Activated effector memory CD4-positive, alpha-beta T cell treated with Interleukin-2 at 50 U/mL for 16 hours (primary cell): ENCODE results near the gene PDE6G.

ENCODE experiments used
- DNase-seq: peaks from one replicate; pipeline ENCODE4 v3.0.0-alpha.2; 2020

PDE6G gene

GRCh38 chr17:81660441-81660840, 4.1 kb upstream of the PDE6G start:
- DNase-seq, result no peak

DNA sequence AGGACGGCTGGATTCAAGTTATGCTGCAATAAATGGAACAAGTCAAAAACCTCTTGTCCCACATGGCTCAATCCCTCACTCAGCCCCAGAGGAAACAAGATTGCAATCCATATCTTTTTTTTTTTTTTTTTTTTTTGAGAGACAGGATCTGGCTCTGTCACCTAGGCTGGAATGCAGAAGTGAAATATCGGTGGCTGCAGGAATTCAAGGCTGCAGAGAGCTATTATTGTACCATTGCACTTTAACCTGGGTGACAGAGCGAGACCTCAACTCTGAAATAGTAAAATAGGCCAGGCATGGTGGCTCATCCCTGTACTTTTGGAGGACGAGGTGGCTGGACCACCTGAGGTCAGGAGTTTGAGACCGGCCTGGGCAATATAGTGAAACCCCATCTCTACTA, 2.7 kb upstream of the PDE6G start:
- no peak for DNase-seq

- no peak for DNase-seq
Observed at GRCh38 chr17:81656835-81657234, 493 bp upstream of the PDE6G start.

GRCh38 chr17:81655378-81656117, 794 bp downstream of the PDE6G start:
- no peak for DNase-seq

GRCh38 chr17:81652906-81653771, 3.2 kb downstream of the PDE6G start:
- DNase-seq, result no peak

DNA sequence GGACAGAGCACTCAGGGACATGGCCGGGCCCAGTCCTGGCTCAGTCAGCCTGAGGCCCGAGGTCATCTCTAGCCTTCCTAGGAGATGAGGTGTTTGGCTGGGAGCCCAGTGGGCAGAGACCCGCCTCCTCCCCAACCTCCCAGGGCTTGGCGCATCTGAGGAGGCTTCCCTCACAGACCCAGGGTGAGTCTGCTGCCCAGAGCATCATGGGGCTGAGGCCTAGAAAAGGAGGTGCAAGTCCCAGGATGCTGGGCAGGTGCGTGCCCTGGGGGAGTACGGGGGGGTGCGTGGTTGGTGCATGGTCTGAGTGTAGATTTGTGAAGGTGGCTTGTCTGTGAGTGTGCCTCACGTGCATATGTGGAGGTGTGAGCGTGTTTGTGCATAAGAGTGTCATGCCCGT, 4.7 kb downstream of the PDE6G start:
- DNase-seq, result no peak

DNA sequence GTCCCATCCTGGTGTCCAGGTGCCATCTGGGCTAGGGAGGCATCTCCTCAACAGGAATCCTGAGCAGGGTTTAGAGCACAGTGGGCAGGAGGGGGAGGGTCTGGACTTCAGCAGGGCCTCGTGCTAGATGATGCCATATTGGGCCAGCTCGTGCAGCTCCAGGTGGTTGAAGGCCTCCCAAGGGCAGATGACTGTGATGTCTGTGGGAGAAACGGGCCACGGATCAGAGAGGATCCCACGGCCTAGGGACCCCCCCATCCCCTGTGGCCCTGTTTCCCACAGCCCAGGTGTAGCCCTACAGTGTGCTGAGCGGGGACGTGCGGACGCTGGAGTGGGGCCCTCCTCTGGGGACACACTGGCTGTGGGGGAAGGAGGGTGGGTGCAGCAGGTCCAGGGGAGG, 5.4 kb downstream of the PDE6G start:
- no peak for DNase-seq

DNA sequence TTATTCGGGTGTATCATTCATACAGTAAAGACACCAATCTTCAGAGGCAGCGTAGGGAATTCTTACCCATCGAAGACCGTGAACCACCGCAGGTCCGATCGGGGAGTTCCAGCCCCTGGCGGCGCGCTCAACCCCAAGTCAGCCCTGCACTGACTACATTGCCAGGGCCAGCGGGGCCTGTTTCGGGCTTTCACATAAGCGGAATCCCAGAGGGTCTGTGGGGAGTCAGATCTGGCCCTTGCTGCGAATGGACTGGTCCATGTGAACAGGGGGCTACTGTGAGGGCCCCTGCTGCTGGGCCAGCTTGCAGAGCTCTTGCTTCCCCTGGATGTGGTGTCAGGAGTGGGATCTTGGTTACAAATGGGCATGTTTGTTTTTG, 7.6 kb downstream of the PDE6G start:
- no peak for DNase-seq

DNA sequence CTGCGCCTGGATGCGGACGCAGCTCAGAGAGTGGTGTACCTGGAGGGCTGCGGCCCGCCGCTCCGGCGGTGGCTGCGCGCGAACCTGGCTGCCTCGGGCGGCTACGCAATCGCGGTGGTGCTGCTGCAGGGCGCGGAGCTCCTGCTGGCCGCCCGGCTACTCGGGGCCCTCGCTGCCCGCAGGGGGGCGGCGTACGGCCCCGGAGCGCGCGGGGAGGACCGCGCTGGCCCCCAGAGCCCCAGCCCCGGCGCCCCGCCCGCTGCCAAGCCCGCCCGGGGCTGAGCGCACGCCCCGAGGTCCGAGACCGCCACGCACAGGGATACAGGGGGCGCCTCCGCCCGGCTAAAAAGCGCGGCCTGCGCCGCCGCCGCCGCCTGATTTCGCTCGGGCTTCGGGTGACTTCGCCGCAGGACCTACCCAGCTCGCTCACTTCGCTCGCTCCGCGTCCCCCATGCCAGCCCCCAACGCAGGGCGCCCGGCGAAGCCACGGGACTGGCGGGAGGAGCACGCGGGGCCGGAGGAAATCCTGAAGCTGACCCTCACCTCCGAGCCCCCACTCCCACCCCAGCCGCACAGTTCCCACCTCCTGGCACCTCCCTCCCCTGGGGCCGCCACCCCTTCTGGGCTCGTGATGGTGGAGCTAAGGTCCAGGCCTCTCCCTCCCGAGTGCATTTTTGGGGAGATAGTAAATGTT, 8.2 kb downstream of the PDE6G start:
- no peak for DNase-seq

DNA sequence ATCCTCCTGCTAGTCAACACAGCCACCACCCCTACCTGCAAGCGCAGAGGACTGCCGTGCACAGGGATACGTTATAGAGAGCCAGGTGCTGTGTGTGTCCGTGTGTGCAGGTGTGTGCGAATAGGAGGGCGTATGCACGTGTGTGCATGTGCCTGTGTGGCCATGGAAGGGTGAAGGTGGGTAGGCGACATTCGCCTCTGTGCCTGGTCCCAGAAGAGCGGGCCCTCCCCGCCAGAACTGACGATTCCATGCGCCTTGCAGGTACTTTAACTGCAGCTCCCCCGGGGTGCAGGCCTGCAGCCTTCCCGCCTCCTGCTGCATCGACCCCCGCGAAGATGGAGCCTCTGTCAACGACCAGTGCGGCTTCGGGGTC, 8.7 kb downstream of the PDE6G start:
- no peak for DNase-seq

- DNase-seq, result no peak
Observed at GRCh38 chr17:81646869-81647600, 9.3 kb downstream of the PDE6G start.

DNA sequence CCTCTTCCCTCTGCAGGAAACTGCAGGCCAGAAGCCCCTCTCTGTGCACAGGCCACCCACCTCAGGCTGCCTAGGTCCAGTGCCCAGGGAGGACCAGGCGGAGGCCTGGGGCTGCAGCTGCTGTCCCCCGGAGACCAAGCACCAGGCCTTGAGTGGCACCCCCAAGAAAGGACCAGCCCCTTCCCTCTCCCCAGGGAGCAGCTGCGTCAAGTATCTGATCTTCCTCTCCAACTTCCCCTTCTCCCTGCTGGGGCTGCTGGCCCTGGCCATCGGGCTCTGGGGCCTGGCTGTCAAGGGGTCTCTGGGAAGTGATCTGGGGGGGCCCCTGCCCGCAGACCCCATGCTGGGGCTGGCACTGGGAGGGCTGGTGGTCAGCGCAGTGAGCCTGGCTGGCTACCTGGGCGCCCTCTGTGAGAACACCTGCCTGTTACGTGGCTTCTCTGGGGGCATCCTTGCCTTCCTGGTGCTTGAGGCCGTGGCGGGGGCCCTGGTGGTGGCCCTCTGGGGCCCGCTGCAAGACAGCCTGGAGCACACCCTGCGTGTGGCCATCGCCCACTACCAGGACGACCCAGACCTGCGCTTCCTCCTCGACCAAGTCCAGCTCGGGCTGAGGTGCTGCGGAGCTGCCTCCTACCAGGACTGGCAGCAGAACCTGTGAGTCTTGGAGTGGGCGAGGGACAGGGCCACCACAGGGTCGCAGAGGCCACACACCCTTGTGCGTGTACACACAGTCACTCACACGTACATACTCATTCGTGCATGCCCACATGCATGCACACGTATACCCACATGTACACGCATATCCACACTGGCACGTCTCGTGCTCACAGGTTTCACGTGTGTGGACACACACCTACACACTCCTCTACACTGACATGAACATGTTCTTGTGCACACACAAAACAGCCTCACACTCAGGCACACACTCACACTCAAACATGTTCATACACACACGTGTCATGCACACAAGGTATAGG, 11.1 kb downstream of the PDE6G start:
- no peak for DNase-seq

DNA sequence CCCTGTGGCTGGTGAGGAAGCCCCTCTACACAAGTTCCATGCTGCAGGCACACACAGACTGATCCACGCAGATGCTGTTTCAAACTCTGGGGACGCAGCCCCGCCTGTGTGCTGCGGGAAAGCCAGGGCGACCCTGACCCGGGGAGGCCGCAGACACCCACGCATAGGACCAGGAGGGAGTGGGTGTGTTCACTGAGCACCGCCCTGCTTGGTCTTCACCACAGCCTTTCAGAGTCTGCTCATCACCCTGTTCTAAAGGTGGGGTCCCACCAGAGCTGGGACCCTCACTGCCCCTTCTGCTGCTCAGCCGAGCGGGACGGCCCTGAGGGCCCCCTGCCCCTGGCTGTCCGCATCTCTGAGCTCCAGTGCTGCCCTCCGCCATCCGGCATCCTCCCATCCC, 11.8 kb downstream of the PDE6G start:
- no peak for DNase-seq

DNA sequence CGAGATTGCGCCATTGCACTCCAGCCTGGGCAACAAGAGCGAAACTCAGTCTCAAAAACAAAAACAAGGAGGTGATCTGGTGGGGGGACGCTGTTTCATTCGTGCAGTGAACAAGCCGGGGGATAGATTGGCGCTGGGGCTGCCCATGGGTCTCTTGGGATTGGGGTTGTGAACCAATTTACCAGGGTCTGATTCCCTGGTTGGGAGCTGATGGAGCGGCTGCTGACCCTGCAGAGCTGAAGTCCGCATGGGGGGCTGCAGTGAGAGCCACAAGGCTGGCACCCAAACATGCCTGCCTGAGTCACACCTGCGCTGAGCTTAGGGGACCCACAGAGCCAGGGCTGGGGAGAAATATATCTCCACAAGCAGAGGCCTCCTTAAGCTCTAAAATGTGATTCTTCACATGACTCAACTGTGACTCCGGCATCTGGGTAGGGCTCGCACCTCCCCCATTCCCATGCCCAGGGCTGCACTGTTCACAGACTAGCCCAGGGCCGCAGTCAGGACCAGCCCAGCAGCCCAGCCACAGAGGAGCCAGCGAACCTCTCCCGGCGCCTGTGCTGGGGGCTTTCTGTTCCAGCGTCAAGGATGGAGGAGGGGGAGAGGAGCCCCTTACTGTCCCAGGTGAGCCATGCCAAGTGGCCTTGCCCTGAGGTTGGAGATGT, 14.4 kb downstream of the PDE6G start:
- DNase-seq, result no peak

- DNase-seq, result no peak
Observed at GRCh38 chr17:81640011-81640410, 16.3 kb downstream of the PDE6G start.

GRCh38 chr17:81638683-81639082, 17.7 kb downstream of the PDE6G start:
- DNase-seq, result no peak

DNA sequence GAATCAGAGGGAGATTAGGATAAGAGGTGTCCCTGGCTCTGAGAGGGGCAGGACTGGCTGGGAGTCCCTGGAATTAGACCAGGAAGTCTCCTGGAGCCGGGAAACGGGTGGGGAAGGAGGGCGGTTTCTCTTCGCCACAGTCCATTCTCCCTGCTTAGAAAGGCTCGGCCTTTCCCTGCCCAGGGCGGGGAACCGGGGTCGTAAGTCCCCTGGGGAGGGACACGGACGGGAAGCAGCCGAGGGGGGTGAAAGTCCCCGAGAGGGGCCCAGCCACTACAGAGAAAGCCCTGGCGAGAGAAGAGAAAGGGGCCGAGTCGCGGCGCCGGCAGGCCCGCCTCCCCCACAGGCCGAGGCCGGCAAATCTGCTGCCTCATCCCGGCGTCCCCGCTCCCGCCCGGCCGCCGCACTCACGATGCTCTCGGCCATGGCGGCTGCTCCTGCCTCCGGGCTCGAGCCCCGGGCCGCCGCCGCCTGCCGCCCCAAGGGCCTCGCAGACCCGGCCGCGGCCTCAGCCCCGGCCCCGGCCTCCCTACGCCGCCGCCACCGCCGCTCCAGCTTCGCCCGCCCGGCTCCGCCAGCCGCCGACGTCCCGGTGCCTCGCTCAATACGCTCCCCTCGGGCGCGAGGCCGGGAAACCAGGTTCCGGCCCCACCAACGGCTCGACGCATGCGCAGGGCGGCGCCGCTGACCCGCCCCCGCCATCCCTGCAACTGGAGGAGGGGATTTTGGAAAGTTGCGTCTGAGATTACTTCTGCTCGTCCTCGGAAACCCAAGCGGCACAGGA, 19.6 kb downstream of the PDE6G start, which contains the start of the genes NPLOC4 and TSPAN10:
Gene NPLOC4, minus strand, starts transcription at position 608 of the 784 bp plus-strand sequence. Its CDS starts 182 bp downstream, at position 426.
Gene TSPAN10, plus strand, starts transcription at position 692 of the 784 bp plus-strand sequence. CDS start 5,217 bp downstream, outside the sequence.
- DNase-seq, result peak; percentile 77

DNA sequence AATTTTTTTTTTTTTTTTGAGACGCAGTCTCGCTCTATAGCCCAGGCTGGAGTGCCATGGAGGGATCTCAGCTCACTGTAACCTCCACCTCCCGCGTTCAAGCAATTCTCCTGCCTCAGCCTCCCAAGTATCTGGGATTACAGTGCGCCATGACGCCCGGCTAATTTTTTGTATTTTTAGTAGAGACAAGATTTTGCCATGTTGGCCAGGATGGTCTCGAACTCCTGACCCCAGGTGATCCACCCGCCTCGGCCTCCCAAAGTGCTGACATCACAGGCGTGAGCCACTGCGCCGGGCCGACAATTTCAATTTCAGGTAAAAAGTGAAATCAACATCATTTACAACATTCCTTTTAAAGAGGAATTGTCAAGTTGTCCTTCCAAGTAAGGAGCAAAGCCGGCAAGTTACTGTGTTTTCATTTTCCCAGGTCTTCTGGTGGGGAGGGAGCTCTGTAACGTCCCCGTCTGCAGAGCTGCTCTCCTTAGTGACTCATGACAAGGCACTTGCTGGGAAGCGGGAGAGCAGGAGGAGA, 20.3 kb downstream of the PDE6G start:
- DNase-seq, result no peak

GRCh38 chr17:81635431-81635830, 20.9 kb downstream of the PDE6G start:
- DNase-seq, result no peak

DNA sequence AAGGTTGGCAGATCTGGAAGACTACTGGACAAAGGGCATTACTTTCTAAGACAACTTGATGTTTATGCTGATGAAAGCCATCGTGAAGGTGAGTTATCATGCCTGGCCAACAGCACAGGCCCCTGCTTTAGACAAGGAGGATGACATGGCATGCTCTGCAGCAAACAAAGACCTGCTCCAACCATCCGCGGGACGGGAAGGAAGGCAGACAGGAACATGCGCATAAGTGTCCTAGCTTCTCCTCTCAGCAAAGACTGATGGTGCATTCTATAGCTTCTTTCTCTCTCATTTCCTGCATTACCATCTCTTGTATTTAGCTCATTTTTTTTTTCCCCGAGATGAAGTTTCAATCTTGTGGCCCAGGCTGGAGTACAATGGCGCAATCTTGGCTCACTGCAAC, 24.9 kb downstream of the PDE6G start:
- no peak for DNase-seq
